ENCODE measurements around the gene DUSP8.

Gene DUSP8

DNA sequence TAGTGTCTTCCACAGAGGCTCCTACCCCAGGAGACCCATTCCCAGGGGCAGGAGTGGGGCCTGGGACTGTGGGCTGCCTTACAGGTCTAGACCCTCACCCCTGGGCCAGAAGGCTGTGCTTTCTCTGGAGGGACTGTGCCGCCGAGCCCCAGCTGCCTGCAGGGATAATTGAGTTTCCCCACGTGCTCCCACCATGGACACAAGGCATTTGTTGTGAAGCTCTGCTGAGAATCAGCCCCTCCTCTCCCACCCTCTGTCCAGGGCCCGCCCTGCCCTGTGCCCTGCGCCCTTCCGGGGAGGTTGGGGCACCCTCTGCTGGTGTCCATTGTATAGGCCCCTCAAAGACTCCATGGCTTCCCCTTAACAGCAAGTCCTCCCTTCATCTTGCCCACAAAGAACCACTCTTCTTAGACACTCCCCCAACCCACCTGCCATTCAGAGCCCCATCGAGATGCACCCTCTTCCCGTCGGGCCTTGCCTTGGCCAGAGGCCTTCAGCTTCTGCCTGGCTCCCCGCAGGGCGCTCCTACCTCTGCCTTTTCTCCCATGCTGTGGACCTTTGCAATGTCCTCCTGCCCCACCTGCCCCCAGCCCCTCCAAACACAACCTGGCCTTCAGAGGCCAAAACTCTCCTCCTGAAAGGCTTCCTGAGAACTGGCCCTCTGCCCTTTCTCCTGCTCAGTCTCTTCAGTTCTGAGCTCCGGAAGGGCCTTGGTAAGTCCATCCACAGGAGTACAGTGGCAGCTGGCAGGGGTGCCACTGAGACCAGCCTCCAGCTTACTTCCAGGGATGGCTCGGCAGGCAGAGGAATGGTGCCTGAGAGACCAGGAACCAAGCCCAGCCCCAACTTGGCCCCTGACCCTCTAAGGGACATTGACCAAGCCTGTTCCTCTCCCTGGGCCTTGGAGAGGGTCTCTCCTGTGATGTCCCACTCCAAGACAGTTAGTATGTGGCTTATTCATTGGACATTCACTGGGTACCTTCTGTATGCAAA is 22.4 kb downstream of the DUSP8 start:
- DNase-seq, result no peak

DNA sequence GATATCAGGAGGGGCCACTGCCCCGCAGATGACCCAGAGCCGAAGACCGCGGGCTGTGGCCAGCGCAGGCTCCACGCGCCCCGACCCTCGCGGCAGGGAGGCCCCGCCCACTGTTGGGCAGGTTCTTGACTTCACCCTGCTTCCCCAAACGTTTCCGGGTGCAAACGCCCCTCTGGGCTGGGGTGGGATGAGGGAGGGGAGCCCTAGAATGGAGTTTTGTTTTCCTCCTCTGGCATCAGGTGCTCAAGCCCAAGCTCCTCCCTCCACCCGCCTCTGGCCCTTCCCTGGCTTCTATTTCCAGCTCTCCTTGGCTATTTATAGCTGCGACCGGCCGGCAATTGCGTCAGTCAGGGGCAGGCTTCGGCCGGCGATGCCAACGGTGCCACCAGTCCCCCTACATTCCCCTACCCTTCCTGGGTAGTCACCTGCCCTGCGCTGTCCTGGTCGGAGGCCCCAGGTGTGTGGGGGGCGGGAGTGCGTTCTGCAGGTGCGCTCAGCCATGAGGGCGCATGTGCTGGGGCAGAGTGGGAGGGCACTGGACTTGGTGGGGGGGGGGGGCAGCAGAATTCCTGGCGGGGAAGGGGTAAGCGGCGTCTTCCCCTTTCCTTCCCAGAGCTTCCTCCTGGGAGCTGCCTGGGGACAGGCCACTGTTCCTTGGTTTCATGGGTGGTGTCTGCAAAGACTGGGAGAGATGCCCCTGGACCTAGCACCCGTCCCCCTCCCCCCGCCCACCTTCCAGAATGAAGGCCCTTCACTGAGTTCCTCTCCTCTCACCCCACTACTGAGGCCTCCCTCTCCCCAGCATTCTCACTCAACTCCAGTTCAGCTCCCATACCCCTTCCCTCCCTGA is 23.6 kb downstream of the DUSP8 start:
- peak; percentile 45 for DNase-seq

DNA sequence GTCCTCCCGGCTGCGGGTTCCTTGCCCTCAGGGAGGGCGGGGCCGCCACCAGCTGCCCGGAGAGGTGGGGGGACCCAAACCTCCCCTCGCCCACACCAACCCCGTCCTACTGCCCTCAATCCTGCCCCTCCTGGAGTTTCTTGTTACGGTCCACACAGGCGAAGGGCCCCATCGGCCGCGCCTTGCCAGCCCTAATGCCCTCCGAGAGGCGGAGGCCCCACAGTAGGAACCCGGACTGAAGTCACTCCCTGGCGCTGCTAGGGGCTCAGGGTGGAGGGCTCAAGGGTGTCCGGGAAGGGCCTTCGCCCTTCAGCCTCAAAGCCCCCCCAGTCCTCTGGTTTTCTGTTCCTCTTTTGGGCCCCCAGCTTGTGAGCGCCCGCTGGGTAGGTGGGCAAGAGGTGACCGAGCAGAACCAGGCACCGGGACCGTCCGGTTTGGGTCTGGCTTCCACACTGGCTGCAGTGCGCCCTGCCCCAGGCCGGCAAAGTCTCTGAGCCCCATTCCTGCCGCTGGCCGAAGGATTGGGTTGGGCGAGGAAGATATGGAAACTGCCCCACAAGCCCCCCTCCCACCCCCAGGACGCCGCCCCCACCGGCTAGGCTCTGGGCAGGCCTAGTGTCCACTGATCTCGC is 24.5 kb downstream of the DUSP8 start:
- no peak for DNase-seq

GRCh38 chr11:1546536-1547466 is 25.3 kb downstream of the DUSP8 start:
- DNase-seq, result peak; percentile 46

- DNase-seq, result no peak
Measured at GRCh38 chr11:1546077-1546535, 26.0 kb downstream of the DUSP8 start.

- no peak for DNase-seq
Measured at GRCh38 chr11:1545432-1545831, 26.6 kb downstream of the DUSP8 start.

DNA sequence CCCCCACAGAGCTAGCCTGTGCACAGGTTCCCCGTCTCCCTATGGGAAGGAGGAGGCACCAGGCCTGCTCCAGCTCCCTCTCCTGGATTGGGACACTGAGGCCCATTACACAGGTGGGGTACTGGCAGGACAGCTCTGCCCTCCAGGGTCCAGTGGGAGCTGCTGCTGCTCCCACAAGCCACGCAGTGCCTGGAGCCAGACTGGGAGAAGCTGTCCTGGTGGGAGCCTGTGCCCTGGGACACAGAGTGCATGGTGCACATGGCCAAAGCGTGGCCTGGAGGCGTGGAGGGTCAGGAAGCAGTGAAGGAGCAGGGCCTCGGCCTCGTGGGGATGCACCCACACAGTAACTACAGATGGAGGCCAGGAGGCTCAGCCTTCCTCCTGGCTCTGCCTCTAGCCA is 27.5 kb downstream of the DUSP8 start:
- DNase-seq, result no peak

- no peak for DNase-seq
Measured at GRCh38 chr11:1543606-1544263, 28.3 kb downstream of the DUSP8 start.

GRCh38 chr11:1542267-1542666 is 29.8 kb downstream of the DUSP8 start:
- no peak for DNase-seq

GRCh38 chr11:1541474-1542204 is 30.4 kb downstream of the DUSP8 start:
- no peak for DNase-seq

GRCh38 chr11:1540074-1540473 is 32.0 kb downstream of the DUSP8 start:
- no peak for DNase-seq

DNA sequence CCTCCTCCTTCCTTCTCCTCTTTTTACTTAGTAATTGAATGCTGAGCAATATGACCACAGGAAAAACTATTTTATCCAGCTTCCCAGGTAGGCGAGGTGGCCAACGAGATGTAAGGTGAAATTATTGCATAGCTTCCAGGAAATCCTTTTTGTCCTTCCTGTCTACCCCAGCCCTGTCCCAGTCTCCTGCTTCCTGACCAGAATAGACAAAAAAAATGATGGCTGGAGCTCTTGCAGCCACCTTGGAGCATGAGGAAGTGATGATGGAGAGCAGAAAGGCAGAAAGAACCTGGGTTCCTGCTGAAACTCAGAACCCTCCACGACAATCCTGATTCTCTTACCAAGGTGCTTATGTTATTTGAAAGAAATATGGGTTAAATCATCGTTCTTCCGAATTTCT is 33.9 kb downstream of the DUSP8 start:
- DNase-seq, result no peak

GRCh38 chr11:1536065-1536843 is 35.8 kb downstream of the DUSP8 start:
- no peak for DNase-seq

GRCh38 chr11:1534682-1535081 is 37.4 kb downstream of the DUSP8 start:
- no peak for DNase-seq

DNA sequence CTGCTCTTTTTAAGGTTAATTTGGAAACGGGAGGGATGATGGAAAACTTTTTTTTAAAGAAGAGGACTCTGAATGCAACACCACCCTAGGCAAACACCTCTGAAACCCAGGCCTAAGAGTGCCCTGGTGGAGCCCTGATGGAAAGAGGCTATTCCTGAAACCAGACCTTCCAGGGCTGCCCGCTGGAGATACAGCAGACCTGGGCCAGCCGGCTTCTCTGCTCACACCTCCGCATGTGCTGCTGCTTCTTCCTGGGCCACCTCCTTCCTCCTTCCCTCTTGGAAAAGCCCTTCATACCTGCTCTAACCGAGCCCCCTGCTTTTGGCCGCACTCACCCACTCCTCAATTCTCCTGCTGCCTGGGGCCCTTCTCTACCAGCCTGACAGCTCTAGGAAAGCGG is 37.9 kb downstream of the DUSP8 start:
- DNase-seq, result no peak

DNA sequence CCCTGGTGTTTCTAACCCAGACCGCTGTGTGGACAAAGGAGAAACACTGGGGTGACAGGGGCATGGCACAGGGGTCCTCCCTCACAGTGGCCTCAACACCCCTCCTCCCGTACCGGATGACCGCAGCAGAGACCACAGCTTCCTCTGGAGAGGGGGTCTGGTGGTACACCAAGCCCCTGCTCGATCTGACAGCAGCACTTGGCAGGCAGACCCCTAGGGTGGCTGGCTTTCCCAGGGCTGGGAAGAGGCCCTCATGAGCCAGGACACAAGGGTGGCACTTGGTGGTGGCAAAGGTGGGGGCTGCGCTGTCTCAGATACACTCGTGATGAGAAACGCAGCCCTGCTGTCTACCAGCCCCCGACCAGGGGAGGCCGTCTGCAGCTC is 38.7 kb downstream of the DUSP8 start:
- no peak for DNase-seq

DNA sequence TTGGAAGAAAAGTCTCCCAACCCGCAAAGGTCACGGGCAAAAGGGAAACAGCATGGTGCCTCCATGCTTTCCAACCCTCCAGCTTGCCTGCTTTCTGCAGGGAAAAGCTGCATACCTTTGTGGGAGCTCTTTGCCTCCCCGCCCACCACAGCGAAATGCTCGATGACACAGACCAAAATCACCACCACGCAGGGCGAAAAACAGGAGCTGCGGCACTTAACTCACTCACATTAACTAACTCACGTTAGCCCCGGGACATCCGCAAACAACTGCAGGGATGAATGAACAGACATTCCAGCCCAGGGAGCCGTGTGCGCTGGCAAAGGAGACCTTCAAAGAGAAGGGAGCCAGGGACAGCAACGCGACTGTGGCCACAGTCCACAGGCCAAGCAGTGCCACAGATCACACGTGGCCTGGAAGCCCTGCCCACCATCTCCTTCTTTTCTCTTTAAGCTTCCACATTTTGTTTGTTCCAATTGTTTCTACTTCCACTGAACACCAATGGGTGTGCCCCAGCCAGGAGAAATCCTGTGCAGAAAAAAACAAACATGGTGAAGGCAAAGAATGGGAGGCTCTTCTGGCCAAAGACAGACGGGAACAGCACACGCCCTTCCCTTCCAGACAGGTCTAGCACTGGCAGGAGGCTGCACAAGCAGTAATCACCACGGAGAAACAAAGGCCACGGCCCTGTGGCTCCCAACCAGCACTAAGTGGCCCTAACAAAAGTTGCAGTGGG is 39.3 kb downstream of the DUSP8 start:
- no peak for DNase-seq

DNA sequence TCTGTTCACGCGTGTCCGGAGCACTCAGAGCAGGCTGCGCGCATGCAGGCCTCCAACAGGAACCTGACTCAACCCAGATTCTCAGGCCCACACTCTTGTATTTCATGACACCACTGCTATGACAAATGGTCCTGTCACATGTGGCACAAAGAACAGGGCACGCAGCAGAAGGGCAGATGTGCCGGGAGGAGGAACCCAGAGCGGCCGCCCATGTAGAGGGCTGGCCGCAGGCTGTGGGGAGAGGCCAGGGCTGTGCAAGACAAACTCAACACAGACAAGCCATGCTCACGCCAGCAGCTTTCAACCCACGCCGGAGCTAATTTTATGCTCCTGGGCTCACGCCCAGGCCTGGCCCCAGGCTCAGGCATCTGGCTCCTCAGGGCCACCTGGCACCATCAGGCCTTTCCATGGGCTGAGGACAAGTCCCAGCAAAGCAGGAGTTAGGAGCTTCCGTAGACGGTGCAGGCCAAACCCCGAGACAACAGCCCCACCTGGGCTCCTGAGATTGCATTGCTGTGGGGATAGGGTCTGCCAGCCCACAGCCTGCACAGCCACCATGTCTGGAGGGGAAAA is 40.0 kb downstream of the DUSP8 start:
- no peak for DNase-seq

Data from NCI-H226 (cell line).